ENCODE results near the gene MFNG.

DNA sequence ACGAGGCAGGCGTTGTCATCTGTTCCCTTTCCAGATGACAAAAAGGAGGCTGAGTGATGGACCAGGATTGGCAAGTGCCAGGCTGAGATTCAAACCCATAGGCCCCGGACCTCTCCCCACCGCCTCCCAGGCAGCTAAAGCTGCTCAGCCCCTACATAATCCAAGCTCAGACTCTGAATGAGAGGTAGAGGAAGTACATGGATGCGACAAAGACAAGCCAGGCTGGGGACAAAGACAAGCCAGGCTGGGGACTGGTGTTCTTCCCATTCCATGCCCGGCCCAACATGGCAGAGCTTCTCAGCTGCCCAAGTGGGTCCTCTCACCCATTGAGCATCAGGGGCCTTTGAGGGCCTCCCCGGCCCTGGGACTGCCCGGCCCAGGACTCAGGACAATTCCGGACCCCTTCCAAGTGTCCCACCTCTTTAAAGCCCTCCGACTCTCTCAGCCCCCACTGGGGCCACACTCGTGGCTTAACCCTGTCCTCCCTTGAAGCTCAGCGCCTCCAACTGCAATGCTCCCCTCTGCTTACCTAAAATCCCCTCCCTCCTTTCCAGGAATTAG lies 4.8 kb downstream of the MFNG start:
- no peak for TF ChIP-seq POLR2A (IDR thresholded peaks at IDR 0.05; ENCODE audit: low read depth)
- TF ChIP-seq POLR2AphosphoS5 (IDR thresholded peaks at IDR 0.05), result no peak
- TF ChIP-seq CTCF (IDR thresholded peaks at IDR 0.05), result no peak
